HuH-7 (cell line): ENCODE measurements around the gene TOR4A.
"Not testable (repeated sequence)": the region's sequence is repeated elsewhere in the genome, so short reads cannot be mapped to it uniquely, and the experiment has no call there.

Source experiments
- DNase-seq: peaks from one replicate; pipeline ENCODE4 v3.0.0; 2011; ENCODE audit warnings: low spot score

The TOR4A gene

DNA sequence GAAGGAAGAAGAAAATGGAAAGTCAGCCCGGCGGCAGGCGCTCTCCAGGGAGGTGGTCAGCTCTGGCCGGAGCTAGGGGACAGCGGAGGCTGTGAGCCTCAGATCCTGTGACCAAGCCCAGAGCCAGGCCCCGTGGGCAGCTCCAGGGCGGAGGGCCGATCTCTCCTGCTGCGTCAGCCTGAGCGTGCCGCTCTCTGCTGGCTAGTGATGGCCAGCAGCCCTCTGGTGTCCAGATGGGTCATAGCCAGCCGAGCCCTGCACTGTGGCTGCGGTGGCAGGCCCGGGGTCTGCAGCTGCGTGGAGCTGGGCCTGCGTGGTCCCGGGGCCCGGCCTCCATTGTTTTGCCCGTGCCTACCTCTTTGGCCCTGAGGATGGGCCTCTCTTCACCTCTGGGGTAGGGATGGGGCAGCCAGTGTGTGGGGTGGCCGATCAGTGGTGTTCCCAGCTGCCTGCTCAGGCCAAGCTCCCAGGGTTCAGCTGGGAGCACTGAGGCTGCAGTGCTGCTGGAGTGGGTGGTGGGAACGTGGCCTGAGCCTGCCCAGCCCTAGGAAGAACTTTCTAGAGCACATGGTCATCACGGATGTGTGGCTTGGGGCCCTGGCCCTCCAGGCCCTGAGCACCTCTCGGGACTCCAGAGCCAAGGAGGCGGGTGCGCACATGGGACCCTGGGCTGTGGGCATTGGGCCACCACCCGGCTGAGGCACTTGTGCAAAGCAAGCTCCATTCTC, 41.6 kb downstream of the TOR4A start:
- peak; percentile 93 for DNase-seq

DNA sequence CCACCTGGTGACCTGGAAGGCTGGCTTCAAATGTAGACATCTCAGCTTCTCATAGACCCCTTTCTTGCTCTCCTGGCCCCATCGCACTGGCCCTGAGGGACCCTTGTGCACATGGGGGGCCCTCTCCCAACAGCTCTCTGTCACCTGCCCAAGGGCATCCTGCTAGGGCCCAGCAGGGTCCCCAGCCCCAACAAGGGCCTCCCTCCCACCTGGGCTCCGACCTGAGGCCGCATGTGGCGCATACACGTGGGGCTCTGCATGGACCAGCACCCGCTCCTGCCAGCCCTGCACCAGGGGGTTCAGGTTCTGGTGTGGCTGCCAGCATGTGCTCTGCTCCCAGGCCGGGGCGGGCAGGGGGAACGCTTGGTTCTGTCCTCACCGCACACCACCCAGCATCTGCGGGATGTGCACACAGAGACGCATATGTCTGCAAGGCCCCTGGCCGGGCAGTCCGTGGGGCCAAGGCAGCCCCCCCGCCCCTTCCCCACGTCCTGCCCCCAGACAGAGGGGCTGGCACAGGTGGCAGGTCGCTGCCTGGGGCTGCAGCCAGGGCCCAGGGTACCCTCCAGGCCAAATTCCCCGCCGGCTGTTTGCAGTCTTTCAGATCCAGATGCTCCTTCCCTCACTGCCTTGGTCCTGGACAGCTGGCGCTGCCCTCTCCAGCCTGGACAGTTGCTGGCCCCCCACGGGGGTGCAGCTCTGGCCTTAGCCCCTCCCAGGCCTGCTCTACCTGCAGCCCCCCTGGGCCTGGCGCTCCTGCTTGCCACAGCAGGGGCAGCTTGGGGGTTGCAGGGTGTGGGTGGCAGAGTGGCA, 42.4 kb downstream of the TOR4A start:
- no peak for DNase-seq

DNA sequence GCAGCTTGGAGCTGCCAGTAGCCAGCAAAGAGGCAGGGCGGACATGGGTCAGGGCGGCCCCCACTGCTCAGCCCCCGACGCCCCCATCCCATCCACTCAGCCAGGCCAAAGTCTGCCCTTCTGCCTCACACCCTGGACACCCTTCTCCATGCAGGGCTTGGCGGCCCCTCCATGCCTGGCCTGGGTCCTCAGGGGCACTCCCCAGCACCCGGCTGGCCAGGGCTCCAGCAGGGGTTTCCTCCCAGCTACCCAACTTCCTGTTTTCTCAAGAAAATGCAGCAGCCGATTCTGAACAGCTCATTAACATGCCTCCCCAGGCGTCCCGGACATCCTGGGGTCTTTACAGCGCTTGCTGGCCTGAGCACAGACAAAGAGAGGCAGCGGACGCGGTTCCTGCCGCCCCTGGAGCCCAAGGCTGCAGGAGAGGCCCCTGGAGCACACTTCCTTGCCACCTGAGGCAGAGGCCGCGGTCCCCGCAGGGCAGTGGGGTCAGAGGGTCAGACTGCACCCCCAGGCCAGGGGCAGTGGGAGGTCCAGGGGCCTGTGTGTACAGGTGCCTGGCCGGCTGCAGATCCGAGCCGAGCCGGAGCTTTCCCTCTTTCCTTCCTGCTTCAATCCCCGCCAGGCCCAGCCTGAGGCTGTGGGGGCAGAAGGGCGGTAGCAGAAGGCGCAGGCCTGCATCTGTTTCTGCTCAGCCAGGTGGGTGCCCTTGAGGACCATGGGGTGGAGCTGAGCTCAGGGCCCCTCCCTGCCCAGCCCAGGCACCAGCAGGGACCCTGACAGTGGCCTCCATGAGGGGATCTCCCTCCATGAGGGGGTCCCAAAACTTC, 43.2 kb downstream of the TOR4A start:
- DNase-seq = peak; percentile 14

DNA sequence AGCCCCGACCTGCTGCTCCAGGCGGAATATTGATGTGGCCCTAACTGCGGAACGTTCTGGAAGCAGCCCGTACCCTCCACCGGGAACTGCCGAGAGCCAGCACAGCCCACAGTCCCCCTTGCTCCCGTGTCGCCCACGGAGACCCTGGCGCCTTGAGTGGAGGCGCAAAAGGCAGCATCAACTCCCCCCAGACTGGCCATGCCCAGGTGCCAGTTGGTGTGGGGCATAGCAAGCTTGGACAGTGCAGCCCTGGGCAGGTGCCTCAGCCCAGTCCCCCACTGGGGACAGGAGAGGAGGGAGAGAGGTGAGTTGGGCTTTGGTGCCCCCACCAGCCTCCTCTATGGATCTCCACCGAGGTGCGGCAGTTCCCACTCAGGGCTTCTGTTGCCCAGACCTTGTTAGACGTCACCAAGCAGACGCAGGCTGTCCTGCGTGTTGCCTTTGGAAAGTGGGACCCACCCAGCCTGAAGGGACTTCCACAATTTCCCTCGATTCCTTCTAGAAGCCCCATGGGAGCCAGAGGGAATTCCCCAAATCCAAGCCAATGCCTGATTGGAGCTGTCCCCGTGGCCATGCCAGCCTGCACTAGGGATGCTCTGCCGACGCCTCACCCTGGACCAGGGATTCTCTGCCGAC, 44.3 kb downstream of the TOR4A start:
- DNase-seq = no peak

DNA sequence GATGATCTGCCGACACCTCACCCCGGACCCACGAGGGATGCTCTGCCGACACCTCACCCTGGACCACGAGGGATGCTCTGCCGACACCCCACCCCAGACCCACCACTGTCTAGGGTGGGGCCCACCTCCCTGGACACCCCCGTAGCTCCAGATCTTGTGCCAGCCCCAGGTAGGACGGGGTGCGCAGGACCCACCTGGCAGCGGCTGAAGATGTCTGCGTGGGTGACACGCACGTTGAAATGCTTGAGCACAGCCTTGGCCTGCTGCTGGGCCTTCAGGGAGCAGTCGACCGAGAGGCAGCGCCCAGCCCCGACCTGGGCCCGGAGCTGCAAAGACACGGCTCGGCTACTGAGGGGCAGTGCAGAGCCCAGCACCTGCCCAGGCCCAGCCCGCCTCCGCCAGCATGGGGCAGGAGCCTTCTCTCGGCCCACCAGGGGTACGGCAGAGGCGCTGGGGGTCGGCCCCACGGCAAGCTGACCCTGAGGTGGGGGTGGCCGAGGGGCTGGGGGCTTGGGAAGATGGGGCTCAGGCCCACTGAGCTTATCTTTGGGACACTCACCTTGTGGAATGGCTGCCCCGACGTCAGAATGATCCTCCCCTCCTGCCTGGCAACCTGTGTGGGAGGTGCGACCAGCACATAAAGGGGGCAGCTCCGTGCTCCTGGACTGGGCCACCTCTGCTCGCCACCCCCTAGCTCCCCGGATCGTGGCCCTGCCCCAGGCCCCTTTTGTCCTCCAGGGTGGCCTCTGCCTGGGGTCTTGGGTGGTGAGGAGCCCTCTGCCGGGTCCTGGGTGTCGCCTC, 46.2 kb downstream of the TOR4A start:
- no peak for DNase-seq

DNA sequence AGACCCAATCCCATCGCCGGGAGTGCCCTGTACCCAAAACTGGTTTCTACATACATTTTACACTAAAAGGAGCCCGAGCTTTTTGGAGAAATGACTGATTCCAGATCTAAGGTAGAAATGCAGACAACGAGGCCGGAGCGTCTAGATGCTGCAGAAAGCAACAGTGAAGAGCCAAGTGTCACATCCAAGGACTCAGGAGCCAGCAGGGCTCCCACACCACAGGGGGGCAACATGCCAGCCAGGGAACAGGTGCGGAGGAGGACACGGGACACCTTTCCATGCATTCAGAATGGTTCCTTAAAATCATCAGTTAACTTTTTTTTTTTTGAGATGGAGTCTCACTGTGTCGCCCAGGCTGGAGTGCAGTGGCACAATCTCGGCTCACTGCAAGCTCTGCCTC, 47.6 kb downstream of the TOR4A start:
- no peak for DNase-seq

DNA sequence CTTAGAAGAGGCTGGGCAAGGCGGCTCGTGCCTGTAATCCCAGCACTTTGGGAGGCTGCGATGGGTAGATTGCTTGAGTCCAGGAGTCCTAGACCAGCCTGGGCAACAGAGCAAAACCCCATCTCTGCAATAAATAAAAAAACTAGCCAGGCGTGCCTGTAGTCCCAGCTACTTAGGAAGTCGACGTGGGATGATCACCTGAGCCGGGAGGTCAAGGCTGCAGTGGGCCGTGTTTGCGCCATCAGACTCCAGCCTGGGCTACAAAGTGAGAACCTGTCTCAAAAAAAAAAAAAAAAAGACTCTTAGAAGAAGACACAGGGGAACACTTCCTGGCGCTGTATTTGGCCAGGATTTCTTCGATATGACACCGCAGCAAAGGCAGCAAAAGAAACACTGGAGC, 48.3 kb downstream of the TOR4A start:
- DNase-seq = no peak

DNA sequence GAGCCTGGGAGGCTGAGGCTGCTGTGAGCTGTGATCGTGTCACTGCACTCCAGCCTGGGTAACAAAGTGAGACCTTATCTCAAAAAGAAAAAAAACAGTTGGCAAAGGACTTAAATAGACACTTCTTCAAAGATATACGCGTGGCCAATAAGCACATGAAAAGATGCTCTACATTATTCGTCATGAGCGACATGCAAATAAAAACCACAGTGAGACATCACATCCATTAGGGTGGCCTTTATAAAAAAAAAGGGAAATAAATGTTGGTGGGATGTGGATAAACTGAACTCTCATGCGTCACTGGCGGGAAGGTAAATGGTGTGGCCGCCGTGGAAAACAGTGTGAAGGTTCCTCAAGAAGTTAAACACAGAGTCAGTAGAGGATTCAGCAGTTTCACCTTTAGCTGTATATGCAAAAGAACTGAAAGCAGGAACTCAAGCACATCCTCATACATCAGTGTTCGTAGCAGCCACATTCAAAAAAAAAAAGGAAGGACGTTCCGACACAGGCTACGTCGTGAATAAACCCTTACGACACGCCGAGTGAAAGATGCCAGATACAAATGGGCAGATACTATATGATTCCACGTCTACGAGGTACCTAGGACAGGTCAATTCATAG, 49.0 kb downstream of the TOR4A start:
- no peak for DNase-seq

DNA sequence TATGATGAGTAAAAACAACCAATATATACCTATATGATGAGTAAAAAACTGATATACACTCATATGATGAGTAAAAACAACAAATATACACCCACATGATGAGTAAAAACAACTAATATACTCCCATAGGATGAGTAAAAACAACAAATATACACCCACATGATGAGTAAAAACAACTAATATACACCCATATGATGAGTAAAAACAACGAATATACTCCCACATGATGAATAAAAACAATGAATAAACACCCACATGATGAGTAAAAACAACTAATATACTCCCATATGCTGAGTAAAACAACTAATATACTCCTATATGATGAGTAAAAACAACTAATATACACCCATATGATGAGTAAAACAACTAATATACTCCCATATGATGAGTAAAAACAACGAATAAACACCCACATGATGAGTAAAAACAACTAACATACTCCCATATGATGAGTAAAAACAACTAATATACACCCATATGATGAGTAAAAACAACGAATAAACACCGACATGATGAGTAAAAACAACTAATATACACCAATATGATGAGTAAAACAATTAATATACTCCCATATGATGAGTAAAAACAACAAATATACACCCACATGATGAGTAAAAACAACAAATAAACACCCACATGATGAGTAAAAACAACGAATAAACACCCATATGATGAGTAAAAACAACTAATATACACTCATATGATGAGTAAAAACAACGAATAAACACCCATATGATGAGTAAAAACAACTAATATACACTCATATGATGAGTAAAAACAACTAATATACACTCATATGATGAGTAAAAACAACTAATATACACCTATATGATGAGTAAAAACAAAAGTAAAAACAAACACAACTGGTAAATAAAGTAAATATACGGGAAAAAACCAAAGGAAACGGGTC, 50.4 kb downstream of the TOR4A start:
- not testable (repeated sequence) for DNase-seq

DNA sequence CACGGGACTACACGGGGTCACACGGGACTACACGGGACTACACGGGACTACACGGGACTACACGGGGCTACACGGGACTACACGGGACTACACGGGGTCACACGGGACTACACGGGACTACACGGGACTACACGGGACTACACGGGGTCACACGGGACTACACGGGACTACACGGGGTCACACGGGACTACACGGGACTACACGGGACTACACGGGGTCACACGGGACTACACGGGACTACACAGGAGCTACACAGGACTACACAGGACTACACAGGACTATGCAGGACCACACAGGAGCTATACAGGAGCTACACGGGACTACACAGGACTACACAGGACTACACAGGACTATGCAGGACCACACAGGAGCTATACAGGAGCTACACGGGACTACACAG, 52.1 kb downstream of the TOR4A start:
- not testable (repeated sequence) for DNase-seq

DNA sequence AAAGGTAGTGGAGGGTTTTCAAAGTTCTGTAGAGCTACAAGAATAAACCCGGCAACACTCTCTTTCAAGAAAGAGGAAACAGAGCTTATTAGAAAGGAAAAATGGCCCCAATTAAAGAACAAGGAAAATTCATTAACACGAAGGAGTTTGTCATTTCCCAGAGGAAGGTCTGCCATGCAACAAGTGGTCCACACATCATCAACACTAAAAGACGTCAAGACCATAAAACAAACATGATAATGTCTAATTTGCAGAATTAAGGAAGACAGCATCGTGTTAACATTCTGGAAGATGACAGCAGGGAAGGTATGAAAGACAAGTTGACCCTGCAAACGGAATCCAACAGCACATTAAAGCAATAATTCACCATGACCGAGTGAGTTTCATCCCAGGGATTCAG, 53.2 kb downstream of the TOR4A start:
- no peak for DNase-seq

DNA sequence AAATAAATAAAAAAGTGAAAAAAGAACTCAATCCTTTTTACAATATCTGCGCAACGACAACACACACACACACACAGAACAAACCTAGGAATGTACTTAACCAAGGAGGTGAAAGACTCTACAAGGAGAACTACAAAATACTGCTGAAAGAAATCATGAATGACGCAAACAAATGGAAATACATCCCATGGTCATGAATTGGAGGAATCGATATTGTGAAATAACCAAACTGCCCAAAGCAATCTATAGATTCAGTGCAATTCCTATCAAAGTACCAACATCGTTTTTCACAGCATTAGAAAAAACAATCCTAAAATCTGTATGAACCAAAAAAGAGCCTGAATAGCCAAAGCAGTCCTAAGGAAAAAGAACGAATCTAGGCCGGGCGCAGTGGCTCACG, 54.4 kb downstream of the TOR4A start:
- no peak for DNase-seq
